Effector CD8-positive, alpha-beta T cell (primary cell): ENCODE results near the gene NETO1.

Source experiments
- DNase-seq: peaks from one replicate; lab custom pipeline; 2025; lab: John Stamatoyannopoulos, UW

The NETO1 gene

DNA sequence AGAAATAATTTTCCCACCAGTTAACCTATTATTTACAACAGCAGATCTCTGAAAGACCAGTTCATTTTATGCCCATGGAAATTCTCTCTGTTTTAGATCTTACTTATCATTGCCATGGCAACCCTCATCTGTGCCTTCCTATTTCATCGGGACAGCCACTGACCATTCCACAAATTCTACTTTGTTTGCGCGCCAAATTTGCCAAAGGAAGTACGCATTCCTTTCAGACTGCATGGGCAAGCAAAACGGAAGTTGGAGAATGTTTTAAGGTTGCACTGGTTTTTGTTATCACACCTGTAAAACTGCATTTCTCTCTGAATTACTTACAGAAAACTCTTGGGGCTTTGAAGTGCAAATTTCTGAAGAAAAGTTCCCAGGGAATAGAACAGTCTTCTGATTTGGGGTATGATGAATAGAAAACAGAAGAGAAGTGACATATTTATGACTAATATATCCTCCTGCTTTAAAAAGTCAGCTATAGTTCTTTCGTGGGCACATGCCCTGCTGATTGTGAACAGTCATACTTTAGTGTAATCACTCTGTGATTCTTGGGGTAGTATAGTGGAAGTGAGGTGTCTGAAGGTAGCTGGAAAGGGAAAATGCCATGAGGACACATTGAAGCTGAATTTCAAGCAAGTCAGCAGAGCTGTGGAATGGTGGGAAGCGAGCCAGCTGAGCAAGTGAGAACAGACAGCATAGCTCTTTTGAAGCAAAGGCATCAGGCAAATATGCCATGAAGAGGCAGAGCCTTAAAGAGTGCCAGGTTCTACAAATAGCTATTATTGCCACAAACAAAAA, 20.9 kb downstream of the NETO1 start:
- DNase-seq = no peak

DNA sequence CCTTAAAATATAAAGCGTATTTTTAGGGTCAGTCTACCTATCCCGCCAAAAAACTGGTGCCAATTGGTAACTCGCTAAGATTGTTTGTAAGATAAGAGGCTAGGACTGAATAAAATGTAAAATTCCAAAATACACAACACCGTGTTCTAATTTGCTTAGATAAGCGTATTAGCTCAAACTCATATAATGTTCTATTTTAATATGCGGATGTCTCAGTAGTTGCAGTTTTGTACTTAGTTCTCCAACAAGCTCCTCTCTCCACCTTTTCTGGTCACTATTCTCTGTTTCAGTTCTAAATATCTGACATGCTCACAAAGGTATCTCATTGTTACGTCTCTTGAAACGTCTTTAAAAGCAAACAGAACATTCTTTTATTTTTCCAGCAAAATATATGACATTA, 24.0 kb downstream of the NETO1 start:
- DNase-seq = no peak

DNA sequence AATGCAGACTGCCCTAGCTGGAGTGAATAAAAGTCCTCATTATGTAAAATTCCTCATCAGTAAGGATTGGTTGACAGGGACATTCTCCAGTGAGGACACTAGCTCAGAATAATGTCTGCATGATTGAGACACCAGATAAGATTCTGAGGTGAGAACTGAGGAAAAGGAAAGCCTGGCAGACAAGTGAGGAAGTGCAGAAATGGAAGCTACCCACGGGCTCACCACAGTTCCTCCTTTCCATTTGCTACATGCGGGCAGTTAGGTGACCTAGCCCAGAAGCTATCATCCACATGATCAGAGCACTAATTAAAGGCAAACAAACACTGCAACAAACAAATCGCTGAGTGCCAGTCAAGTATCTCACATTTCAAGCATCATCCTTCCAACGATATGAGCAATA, 27.7 kb downstream of the NETO1 start:
- DNase-seq = no peak

DNA sequence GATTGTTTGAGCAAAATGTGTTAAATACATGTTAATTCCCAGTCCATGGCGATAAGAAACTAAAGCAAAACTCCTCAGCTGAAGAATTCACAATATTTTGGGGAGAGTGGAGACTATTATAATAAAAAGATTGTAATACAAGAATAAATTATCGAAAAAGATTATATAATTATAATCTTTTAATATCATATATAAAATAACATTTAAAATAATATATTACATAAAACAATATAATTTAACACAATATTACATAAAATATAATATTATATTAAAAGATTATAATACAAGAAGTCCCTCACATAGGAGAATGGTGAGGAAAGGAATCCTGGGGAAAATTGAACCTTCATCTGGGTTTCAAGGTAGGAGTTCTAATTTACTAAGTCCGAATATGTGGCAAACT, 33.1 kb downstream of the NETO1 start:
- no peak for DNase-seq

DNA sequence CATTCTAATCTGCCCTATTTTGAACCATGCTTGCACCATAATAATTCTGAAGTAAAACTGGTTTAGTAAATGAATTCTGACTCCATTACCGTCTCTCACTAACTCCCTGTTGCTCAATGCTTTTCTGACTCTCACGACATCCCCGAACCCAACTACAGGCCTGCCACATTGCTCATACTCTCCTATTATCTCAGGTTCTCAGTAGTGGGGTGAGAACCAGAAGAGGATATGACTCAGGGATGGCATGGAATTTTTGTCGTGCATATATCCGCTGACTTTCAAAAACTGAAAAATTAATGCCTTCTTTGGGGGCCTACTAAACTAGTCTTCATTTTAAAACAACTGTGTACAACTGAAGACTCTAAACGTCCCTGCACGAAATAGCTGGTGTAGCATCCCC, 34.3 kb downstream of the NETO1 start:
- DNase-seq = no peak

DNA sequence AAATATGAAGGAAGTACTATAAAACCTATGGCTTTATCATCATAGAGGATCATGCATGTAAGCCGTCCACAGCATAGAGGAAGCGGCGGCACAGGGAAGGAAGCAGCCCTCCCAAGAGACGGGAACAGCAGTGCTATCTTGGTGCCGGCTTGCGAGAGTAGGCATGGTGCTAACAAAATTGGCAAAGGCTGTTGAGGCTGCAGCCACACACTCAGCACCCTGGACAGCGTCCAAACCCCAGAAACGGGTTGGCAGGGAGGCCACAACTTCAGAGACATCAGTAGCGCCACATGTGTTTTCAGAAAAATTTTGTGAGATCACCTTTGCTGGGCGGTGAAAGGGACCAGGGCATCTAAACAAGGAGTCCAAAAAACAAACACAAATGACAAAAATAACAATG, 37.7 kb downstream of the NETO1 start:
- no peak for DNase-seq

DNA sequence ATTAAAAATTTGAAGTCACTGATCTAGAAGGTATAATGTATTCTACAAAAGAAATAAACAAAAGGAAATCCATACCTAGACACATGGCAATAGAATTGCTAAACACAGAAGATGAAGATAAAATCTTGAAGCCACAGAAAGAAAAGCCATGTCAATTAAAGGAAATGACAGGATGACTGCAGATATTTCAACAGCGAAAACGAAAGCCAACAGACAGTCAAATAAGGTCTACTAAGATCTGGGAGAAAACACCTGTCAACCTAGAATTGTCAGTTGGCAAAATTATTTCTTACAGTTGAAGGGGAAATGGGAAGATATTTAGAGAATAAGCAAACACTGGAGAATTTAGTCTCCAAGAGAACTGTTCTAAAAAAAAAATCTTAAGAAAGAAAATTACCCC, 39.2 kb downstream of the NETO1 start:
- DNase-seq = no peak

DNA sequence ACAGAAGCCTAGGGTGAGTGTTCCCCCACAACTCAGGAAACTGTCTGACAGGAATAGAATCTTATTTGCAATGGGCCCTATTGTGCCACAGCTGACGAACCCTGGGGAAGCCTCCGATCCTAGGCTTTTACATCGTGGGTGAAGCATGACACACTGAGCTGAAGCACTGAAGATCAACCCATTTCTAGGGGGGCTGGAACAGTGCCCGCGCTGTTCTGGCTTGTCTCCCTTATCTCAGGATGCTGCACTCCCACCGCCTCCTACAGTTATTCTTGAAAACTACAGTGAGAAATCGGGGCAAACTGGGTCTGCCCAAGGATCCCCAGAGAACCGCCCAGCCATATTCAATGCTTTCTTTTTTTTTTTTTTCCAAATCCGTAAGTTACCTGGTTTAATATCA, 41.1 kb downstream of the NETO1 start:
- DNase-seq = no peak

DNA sequence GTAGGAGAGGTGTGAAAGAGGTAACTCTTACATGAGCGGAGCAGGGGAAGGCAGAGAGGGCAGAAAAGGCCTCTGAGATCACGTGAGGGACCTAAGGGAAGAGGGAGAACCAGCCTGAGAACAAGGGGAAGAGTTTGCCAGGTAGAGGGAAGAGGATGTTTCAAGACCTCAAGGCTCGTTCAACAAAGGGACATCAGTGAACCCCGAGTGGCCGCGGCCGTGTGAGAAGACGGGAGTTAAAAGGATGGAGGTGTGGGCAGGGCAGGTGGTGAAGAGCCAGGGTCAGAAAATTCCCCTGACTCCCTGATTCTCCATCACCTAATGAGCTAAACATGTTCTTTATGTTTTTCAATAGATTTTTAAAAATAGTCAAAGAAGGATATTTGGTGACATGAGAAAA, 44.4 kb downstream of the NETO1 start:
- no peak for DNase-seq

DNA sequence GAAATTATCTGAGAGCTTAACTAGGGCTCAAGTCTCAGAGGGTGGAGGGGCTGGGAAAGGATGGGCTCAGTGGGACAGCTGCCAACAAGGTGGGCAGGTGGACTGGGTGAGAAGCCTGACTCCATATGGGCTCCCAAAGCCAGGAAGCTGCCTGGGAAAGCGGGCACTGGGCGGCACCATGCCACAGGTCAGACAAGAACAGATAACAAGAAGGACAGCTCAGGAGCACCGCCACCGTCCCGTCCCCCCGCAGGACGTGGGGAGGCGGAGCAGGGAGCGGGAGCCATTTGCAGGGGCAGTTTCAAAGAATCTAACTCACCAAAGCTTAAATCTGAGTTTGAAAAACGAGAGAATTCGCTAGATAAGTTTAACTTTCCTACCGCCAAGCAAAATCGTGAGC, 45.6 kb downstream of the NETO1 start:
- no peak for DNase-seq

DNA sequence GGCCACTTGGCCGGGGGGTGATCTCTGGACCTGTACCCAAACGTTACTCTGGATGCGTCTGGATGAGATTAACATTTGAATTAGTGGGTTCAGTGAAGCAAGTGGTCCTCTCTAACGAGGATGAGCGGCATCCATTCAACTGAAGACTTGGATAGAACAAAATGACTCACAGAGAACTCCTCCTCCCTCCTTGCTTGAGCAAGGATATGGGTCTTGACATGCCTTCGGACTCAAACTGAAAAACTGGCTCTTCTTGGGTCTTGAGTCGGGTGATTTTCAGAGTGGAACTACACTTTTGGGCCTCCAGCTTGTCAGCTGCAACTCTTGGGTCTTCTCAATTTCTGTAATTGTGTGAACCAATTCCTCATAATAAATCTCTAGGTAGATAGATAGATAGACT, 47.2 kb downstream of the NETO1 start:
- no peak for DNase-seq

DNA sequence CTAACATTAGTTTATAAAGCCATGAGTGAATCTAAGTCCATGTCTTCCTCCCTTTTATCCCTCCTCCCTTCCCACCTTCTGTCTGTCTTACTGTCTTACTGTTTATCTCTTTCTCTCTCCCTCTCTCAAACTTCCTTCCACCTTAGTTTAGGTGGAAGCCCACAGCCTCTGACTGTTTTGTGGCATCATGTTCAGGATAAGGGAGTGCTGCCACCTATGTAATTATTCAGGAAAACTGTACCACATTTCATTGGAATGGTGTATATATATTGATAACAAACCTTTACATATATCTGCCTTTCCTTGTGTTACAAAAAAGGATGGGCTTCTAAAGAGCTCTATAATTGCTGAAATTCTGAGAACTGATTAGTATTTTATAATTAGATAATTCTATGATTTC, 48.7 kb downstream of the NETO1 start:
- no peak for DNase-seq

DNA sequence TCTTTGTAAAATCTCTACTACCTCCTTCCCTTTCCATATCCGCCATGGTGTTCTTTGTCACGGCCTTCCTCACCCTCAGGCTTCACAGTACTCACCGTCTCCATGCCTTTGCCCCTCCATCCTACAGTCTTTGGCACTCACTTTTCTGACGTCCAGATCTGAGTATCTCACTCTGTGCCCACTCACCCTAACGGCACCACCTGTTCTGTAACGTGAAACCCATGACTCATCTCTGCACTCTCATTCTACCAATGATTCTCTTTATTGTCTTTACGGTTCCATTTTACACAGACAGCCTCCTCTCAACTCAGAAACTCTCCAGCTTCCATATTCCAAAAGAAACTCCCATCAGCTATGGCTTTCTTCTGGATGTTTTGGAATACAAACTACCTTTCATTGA, 56.7 kb downstream of the NETO1 start:
- DNase-seq = no peak

DNA sequence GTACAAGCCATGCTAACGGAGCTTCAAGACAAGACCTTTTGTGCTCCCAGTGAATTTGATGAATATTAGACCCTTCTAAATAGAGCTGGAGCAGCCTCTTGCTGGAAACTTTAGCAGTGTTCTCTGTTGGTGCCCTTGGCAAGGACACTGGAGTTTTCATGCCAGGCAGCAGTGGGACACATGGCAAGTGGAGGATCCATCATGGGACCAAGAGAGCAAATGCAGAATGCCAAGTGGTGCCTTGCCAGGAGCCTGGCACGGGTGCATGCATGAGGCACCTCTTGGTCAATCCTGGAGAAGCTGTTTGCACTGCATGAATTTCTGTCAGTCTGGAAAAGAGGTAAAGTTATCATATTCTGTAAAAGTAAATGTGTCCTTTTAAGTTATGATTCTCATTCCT, 59.1 kb downstream of the NETO1 start:
- no peak for DNase-seq

DNA sequence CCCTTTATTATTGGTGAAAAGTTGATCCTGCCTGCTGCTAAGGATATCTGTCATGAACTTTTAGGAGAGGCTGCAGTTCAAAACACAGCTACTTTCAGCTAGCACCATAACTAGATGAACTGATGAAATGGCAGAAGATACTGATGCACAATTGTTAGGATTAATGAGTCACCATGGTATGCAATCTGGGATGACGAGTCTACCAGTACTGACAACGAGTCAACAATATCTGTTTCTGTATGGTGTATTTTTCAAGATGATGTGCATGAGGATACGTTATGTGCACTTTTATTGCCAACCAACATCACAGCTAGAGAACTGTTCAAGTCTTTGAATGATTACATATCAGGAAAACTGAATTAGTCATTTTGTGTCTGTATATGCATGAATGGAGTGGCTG, 68.7 kb downstream of the NETO1 start:
- DNase-seq = no peak

DNA sequence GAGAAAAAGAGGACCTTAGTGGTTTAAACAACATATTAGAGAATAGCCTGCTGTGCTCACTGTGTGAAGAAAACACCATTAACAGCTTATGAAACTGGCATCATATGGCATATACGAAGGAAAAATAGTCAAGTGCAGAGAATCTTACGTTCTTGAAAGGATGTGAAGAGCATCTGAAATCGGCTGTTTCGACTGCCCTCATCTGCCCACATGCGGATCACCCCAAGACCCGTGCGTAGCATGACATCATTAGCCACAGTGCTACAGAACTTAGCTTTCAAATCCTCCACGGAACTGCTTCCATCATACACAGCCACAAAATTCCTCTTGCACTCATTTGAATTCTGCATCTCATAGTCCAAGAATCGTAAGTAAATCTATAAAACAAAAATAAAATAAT, 84.3 kb downstream of the NETO1 start:
- DNase-seq = no peak

DNA sequence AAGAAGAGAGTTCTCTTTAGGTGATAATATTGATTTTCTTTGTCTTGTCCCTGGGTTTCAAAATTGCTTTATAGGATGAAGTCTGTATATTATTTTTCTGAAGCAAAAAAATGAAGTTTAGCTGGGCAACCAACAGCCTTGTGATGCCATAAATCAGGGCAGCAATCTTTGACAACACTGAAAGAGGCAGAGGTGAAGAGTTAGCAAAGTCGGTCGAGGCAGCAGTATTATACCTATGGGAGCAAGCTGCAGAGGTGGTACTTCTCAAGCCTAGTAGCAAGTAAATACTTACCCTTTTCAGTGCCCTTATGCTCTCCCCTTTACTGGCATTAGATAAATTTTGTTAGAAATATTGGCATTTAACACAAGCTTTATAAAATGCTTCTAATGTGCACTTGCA, 92.9 kb downstream of the NETO1 start:
- DNase-seq = no peak

DNA sequence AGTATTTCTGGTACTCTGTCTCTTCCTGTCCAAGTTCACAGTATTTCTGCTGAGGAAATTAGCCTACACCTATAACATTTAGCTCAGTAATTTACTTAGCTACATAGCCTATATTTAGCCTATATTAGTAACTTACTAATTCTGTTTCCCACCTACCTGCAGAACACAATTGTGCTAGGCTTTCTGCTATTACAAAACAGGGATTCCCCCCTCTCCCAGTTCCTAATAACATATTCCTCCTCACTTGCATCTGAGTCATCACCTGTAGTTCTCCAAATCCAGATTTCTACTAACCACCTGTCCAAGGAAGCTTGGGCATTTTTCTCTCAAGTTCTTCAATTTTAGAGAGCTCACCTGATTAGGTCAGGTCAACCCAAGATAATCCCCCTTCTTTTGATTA, 94.9 kb downstream of the NETO1 start:
- DNase-seq = no peak

DNA sequence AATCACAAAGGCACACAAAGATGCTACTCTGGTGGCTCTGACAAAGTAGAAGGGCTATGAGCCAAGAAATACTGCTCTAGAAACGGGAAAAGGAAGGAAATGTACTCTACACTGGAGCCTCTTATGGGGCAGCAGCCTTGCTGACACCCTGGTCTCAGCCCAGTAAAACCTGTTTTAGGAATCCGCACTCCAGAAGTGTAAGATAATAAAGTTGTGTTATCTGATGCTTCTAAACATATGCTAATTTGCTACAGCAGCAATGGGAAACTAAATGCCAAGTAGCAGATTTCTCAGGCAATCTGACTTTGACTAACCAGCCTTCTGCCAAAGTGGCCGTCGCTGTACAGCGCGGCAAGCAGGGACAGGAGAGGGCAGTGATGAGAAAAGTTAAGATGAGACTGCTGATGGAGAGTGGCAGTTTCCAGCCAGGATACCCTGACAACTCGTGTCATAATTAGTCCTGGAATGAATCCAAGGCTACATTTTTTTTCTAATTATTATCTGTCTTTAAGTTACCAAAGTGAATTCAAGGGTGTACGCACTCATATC, 99.0 kb downstream of the NETO1 start:
- no peak for DNase-seq

DNA sequence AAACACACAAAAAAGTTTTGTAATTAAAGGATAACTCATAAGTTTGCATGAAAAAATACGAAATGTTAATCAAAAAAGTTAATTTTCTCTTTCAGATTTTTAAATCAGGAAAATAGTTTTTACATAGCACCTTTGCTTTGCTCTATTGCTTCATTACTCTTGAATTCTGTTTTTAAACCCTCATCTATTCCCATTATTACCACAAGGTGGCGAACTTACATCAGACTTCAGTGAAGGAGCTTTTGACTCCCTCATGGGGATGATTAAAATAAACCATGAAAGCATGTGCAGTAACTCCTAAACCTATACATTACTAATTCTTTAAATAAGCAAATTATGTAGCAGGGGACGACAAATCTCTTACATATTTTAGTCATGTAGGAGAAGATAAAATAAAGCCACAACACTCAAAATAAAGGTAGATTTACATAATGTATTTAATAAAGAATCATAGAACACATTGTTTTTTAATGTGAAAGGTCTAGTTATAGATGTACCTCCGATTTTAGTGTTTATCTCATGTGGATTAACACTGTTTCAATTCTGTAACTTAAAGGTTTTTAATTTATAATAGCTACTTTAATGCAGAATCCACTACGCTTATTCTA, 105.2 kb downstream of the NETO1 start:
- DNase-seq = no peak

DNA sequence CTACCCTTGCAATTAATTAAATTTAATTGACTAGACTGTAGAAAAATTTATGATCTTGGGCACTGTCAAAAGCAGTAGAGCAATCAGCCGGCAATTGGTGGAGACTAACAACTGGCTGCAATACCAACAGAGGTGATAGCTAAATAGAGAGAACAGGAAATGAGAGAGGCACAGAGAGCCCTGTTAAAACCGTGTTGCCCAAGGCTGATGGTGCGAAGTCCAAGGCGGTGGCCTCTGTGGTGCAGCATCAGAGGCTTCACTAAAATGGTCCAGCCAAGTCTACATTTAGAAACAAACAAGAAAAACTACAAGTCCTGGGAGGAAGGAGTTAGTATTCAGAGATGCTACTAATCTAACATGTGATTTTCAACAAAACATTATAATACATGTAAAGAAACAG, 115.6 kb downstream of the NETO1 start:
- DNase-seq = no peak

DNA sequence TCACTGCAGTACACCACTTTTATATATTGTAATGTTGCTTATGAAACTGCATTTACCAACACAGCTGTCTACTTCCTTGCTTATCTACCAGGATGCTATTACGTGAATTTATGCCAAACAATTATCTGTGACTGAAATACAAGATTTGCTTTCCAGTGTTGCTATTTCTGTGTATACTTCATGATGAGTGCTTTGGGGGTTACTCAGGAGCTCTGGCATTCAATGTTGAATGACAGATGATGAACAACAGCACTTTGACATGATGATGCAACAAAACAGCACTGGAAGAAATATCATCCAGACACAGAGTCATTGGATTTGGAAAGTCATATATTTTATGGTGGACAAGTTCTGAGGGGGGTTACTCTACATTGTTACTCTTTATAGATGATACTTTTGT, 125.8 kb downstream of the NETO1 start:
- DNase-seq = no peak

DNA sequence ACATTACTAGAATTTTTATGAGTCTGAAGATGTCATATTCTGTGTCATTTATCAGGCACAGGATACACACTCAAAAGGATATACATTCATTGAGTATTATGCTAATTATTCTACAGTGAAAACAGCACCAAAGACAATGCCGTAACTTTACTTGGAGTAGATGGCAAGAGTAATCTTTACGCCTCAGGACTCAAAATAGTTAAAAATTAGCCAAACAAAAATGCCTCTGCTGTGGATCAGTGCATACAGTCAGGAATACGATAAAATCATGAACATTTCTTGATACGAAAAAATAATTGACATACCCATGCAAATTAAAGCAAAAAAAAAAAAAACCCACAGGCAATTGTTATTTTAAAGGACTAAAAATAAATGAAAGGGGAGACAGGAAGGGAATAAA, 129.7 kb downstream of the NETO1 start:
- no peak for DNase-seq

DNA sequence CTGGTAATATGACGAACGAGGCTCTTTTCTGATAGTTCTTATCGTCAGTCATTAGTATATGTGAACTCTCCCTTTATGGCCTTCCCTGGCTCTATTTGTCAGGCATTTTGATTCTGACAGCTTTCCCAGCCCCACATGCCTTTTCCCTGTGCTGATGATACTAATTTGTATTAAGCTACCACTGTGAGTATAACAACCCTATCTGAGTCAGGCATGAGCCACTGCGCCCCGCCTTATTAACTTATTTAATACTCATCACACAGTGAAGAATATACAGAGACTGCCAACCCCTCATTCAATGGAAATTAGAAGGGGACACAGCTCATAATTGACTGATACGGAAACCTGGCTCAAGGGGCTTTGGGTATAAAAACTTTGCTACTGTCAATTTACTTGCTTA, 140.0 kb downstream of the NETO1 start:
- DNase-seq = no peak
